Uterus (tissue), 2 donors: ENCODE data around the gene SYNE1.
"Not testable (repeated sequence)": the region's sequence is repeated elsewhere in the genome, so short reads cannot be mapped to it uniquely, and the experiment has no call there.

ENCODE experiments used
- POLR2A ChIP-seq, 2 donors: fragments of 450-650 bp; IDR thresholded peaks; one replicate each; pipeline ENCODE4 v1.6.1; 2016; ENCODE audit warnings: antibody characterized with exemption in 2 of 2, mild to moderate bottlenecking in 1 of 2, moderate library complexity in 1 of 2
- TF ChIP-seq, protein P1 (sequence below), 4 experiments: fragments of 200-600 bp in 2 of 4; fragments of 450-650 bp in 2 of 4; sonication (generic) in 2 of 4; IDR thresholded peaks; one replicate each; pipeline ENCODE4 v1.5.1; 2016 to 2019; ENCODE audit warnings: antibody characterized with exemption in 4 of 4, mild to moderate bottlenecking in 2 of 4, moderate library complexity in 1 of 4

DNA sequence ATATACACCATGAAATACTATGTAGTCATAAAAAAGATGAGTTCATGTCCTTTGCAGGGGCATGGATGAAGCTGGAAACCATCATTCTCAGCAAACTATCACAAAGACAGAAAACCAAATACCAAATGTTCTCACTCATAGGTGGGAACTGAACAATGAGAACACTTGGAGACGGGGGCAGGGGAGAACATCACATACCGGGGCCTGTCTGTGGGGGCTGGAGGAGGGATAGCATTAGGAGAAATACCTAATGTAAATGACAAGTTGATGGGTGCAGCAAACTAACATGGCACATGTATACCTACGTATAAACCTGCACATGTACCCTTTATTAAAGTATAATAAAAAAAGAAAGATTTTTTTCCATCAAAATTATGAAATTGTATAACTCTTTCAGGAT lies 22.4 kb downstream of the SYNE1 start:
- TF ChIP-seq, protein P1, sequence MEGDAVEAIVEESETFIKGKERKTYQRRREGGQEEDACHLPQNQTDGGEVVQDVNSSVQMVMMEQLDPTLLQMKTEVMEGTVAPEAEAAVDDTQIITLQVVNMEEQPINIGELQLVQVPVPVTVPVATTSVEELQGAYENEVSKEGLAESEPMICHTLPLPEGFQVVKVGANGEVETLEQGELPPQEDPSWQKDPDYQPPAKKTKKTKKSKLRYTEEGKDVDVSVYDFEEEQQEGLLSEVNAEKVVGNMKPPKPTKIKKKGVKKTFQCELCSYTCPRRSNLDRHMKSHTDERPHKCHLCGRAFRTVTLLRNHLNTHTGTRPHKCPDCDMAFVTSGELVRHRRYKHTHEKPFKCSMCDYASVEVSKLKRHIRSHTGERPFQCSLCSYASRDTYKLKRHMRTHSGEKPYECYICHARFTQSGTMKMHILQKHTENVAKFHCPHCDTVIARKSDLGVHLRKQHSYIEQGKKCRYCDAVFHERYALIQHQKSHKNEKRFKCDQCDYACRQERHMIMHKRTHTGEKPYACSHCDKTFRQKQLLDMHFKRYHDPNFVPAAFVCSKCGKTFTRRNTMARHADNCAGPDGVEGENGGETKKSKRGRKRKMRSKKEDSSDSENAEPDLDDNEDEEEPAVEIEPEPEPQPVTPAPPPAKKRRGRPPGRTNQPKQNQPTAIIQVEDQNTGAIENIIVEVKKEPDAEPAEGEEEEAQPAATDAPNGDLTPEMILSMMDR (IDR thresholded peaks at IDR 0.05) = not testable (repeated sequence)
- not testable (repeated sequence) for TF ChIP-seq POLR2A (IDR thresholded peaks at IDR 0.05)
